ENCODE results near the gene SPNS2.

The SPNS2 gene

DNA sequence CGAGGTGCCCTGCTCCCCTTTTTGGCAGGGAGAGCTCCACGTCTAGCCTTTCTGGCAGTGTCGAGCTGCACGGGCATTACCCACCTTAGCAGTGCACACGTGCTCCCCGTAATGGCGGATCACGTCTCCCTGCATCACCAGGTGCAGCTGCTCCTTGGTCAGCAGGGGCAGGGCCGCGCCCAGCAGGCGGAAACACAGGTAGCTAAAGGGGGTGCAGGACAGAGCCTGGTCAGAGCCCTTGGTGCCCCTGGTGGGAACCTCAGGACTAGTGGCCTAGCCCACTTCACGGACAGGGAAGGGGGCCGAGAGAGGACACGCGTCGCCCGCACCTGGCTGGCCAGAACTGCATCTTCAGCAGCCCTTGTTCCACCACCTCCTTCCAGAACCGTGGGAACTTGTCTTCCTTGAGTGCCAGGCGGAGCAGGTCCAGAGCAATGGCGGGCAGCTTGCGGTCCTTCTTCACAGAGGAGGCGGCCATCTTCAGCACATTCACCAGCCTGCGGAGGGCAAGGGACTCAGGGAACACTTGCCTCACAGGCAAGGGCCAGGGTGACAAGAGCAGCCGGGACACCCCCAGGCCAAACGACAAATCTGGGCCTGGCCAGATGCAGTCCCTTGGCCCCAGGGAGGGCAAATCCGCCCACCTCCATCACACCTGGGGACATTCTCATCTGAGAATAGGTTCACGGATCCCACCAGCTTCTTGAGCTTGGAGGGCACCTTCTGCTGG is 53.3 kb downstream of the SPNS2 start:
- Histone ChIP-seq H3K27ac (ENCODE audit: low read depth, low read length) (no peak overlapping the region), H3K9me3 (ENCODE audit: low read length) (no peaks in the 10 kb centered on the region), H3K4me3 (ENCODE audit: low read depth in 1 of 2, low read length in 2 of 2) (no peak overlapping the region), H3K4me1 (ENCODE audit: insufficient read depth, low read length) (peaks cover 22% of the 10 kb centered on the region), H3K9ac (ENCODE audit: low read length) (no peak overlapping the region), H3K36me3 (ENCODE audit: insufficient read depth, low read length) (peaks cover 47% of the 10 kb centered on the region), H3K27me3 (ENCODE audit: control insufficient read depth in 1 of 2, insufficient read depth in 2 of 2, low read length in 2 of 2) (no peaks in the 10 kb centered on the region)

DNA sequence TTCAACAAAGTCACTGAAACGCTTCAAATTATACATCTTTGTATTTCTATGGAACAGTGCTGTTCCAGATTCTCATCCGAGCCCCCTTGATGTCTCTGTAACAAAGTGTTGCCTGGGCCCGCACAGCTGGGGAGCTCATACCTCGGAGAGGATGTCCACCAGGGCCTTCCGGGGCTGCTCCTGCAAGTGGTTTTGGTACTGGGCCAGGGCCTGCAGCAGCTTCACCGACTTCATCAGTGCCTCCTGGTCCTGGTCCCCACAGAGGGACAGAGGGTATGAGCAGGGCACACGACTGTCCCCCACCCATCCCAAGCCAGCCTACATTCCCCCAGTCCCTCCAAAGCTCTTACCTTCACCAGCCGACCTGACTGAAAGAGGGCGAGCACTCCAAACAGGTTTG is 55.0 kb downstream of the SPNS2 start:
- Histone ChIP-seq H3K27me3 (ENCODE audit: control insufficient read depth in 1 of 2, insufficient read depth in 2 of 2, low read length in 2 of 2) (no peaks in the 10 kb centered on the region), H3K4me3 (ENCODE audit: low read depth in 1 of 2, low read length in 2 of 2) (no peak overlapping the region), H3K9ac (ENCODE audit: low read length) (no peak overlapping the region), H3K4me1 (ENCODE audit: insufficient read depth, low read length) (peaks cover 22% of the 10 kb centered on the region), H3K36me3 (ENCODE audit: insufficient read depth, low read length) (peaks cover 35% of the 10 kb centered on the region), H3K27ac (ENCODE audit: low read depth, low read length) (no peak overlapping the region), H3K9me3 (ENCODE audit: low read length) (no peaks in the 10 kb centered on the region)

DNA sequence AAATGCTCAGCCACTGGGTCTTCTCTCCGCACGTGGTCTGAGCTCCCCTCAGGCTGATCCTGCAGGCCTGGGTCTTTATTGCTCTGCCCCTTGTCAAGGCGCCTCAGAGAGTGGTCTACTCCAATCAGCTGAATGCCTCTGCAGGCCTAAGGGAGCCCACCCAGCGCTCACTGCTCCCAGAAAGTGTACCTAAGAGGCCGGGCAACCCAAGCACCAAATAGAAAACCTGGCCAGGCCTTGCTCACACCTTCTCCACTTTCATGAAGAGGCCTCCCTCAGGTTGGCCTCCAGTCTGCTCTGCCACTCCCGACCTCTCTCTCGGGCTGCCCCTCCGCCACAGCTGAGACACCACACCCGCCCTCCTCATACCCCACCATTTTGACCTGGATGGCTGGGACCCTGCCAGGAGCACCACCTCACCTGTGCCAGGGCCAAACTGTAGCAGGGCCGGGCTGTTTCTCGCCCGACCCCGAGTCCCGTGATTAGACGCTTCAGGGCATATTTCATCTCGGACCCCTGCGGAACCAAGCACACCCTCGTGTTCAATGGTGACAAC is 55.8 kb downstream of the SPNS2 start:
- Histone ChIP-seq H3K9me3 (ENCODE audit: low read length) (no peaks in the 10 kb centered on the region), H3K27me3 (ENCODE audit: control insufficient read depth in 1 of 2, insufficient read depth in 2 of 2, low read length in 2 of 2) (no peaks in the 10 kb centered on the region), H3K9ac (ENCODE audit: low read length) (peak overlapping the region; percentile 39), H3K27ac (ENCODE audit: low read depth, low read length) (peak overlapping the region; percentile 70), H3K36me3 (ENCODE audit: insufficient read depth, low read length) (peaks cover 28% of the 10 kb centered on the region), H3K4me3 (ENCODE audit: low read depth in 1 of 2, low read length in 2 of 2) (peak overlapping the region; percentile 90 to 92), H3K4me1 (ENCODE audit: insufficient read depth, low read length) (peaks cover 22% of the 10 kb centered on the region)

DNA sequence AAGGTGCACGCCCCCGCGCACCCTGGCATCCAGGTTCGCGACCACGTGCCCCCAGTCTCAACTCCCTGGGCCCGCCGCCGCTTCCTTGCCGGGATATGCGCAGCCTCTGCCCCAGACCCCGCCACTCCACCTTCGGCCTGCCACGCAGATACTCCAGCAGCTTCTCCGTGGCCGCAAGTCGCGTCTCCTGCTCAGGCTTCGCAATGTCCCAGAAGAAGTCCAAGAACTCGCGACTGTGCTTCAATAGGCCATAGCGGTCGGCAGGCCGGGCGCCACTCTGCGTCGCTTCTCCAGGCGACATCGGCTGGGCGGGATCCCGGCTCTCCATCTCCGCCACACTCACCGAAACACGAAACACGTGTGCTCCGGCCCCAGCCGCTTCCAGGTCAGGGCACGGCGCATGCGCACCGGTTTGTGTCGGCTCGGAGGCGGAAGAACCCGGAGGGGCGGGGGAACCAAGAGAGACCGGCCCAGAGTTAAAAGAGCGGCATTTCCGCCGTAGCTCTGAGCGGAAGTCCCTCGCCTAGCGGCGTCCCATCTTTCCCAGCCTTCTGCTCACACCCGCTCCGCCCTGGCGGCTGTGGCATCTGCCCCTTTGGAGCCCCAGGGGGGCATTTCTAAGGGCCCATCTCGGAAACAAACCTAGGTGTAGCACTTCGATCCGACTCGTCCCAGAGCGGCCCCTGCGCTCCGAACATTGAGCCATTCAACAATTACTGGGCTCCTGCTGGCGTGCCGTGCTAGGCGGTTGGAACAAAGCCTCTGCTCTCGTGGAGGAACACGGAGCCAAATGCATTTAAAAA is 56.5 kb downstream of the SPNS2 start, which contains the start of gene MYBBP1A:
MYBBP1A (minus strand) TSS at position 388 of the 803 bp plus-strand sequence; CDS start at position 328, 60 bp downstream.
- H3K4me3 ChIP-seq (ENCODE audit: low read depth in 1 of 2, low read length in 2 of 2) = peak within 1 kb of the TSS; percentile 90 to 92
- no peaks in the 10 kb centered on the region for H3K27me3 ChIP-seq (ENCODE audit: control insufficient read depth in 1 of 2, insufficient read depth in 2 of 2, low read length in 2 of 2)
- peak within 1 kb of the TSS; percentile 78 for H3K9ac ChIP-seq (ENCODE audit: low read length)
- peaks cover 22% of the 10 kb centered on the region for H3K4me1 ChIP-seq (ENCODE audit: insufficient read depth, low read length)
- peaks cover 21% of the 10 kb centered on the region for H3K36me3 ChIP-seq (ENCODE audit: insufficient read depth, low read length)
- H3K9me3 ChIP-seq (ENCODE audit: low read length) = no peaks in the 10 kb centered on the region
- H3K27ac ChIP-seq (ENCODE audit: low read depth, low read length) = peak within 1 kb of the TSS; percentile 70

DNA sequence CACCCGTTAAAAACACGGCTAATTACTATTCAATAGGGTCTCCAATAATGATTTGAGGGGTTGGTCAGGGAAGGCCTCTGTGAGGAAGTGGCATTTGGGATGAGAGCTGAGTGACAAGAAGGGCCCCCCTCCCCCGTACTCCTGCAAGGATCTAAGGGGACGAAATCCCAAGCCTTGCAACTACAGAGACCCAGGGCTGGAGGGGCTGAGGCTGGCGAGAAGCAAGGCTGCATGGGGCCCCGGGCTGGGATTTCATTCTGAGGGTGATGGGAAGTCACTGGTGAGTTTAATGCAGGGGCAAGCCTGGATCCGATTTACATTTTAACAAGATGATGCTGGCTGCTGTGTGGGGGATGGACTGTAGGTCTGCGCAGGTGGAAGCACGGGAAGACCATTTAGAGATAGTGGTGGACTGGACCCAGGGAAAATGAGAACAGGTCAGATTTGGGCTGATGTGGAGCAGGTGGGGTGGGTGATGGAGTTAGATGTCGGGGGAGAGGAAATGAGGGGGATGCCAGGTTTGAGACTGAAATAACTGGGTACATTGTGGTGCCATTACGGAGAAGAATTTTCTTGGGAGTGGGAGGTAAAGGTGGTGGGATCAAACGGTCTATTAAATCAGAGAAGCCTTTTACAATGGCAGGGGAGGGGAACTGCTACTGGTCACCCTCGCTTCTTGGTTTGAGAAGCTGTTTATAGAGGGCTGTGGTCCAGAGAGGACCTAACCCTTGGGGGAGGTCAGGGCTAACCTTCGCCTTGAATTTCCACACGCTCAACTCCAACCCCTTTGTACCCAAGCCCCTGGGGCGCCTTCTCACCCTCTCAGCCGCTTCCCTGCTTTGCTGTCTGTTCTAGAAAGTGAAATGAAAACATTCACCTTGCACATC is 57.4 kb downstream of the SPNS2 start:
- Histone ChIP-seq H3K27ac (ENCODE audit: low read depth, low read length) (peak overlapping the region; percentile 70), H3K9me3 (ENCODE audit: low read length) (no peaks in the 10 kb centered on the region), H3K9ac (ENCODE audit: low read length) (peak overlapping the region; percentile 78), H3K4me3 (ENCODE audit: low read depth in 1 of 2, low read length in 2 of 2) (peak overlapping the region; percentile 45 to 92), H3K4me1 (ENCODE audit: insufficient read depth, low read length) (peaks cover 22% of the 10 kb centered on the region), H3K36me3 (ENCODE audit: insufficient read depth, low read length) (peaks cover 20% of the 10 kb centered on the region), H3K27me3 (ENCODE audit: control insufficient read depth in 1 of 2, insufficient read depth in 2 of 2, low read length in 2 of 2) (no peaks in the 10 kb centered on the region)

DNA sequence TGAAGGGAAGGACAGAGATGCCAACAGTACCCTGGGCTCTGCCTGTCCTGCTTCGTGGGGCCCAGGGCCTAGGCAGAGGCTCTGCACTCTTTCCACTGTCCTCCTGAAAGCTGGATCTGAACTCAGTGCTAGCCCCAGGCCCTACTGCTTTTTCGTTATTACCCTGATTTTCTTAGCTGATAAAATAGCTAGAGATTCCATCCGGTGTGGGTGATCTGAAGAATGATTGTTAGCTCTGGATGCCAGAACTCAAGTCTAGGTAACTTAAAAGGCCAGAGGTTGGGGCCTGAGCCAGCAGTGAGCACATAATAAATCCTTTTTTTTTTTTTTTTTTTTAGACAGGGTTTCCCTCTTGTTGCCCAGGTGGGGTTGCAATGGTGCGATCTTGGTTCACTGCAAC is 58.3 kb downstream of the SPNS2 start:
- Histone ChIP-seq H3K4me1 (ENCODE audit: insufficient read depth, low read length) (peaks cover 22% of the 10 kb centered on the region), H3K4me3 (ENCODE audit: low read depth in 1 of 2, low read length in 2 of 2) (no peak overlapping the region), H3K27ac (ENCODE audit: low read depth, low read length) (no peak overlapping the region), H3K9ac (ENCODE audit: low read length) (no peak overlapping the region), H3K9me3 (ENCODE audit: low read length) (no peaks in the 10 kb centered on the region), H3K27me3 (ENCODE audit: control insufficient read depth in 1 of 2, insufficient read depth in 2 of 2, low read length in 2 of 2) (no peaks in the 10 kb centered on the region), H3K36me3 (ENCODE audit: insufficient read depth, low read length) (peaks cover 20% of the 10 kb centered on the region)

DNA sequence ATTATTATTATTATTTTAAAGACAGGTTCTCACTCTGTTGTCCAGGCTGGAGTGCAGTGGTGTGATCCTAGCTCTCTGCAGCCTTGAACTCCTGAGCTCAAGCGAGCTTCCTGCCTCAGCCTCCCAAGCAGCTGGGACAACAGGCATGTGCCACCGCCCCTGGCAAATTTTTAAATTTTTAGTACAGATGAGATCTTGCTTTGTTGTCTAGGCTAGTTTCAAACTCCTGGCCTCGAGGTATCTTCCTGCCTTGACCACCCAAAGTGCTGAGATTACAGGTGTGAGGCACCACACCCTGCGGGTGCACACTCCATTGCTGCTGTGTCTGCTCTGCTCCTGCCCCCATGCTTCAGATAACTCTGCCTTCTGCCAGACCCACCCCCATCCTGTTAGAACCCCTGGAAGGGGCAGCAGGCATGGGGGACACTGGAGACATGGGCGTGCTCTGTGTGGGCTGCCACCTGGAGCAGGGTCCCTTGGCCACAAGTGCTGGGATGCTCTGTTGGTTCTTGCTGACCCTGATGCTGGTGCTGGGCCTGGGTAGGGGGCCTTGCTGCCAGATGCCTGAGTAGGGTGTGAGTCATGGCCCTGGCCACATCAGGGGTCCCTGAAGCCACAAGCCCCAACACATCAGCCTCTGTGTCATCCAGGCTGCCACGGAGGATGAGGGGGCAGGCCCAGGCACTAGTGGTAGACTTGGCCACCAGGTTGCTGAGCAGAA is 59.1 kb downstream of the SPNS2 start:
- no peak overlapping the region for H3K9ac ChIP-seq (ENCODE audit: low read length)
- no peak overlapping the region for H3K4me3 ChIP-seq (ENCODE audit: low read depth in 1 of 2, low read length in 2 of 2)
- no peak overlapping the region for H3K27ac ChIP-seq (ENCODE audit: low read depth, low read length)
- H3K9me3 ChIP-seq (ENCODE audit: low read length) = no peaks in the 10 kb centered on the region
- H3K27me3 ChIP-seq (ENCODE audit: control insufficient read depth in 1 of 2, insufficient read depth in 2 of 2, low read length in 2 of 2) = no peaks in the 10 kb centered on the region
- H3K4me1 ChIP-seq (ENCODE audit: insufficient read depth, low read length) = peaks cover 22% of the 10 kb centered on the region
- H3K36me3 ChIP-seq (ENCODE audit: insufficient read depth, low read length) = peaks cover 12% of the 10 kb centered on the region

DNA sequence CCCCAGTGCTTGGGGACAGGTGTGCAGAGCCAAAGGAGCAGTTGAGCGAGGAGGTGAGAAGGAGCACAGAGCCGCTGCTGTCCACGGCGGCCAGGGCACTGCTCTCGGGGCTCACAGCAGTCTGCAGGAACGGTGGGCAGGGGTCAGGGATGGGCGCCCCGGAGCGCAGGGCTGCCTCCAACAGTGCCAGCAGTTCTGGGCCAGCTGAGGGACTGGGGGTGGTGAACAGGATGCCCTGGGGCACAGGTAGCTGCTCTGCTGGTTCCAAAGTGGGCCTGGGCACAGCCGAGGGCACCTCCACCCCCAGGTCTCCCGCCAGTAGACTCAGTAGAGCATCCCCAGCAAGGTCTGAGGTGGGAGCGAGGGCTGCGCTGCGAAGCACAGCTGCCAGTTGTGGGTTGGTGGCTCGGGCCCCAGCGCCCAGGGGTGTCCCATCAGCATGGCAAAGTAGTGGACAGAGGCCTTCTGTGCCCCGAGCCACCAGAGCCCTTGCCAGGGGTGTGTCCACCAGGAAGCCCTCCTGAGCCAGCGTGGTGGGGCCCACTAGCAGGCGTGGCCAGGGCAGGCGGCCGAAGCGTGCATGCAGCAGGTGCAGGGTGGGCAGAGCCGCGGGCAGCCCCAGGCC is 59.8 kb downstream of the SPNS2 start:
- Histone ChIP-seq H3K27ac (ENCODE audit: low read depth, low read length) (no peak overlapping the region), H3K9me3 (ENCODE audit: low read length) (no peaks in the 10 kb centered on the region), H3K36me3 (ENCODE audit: insufficient read depth, low read length) (peaks cover 5% of the 10 kb centered on the region), H3K27me3 (ENCODE audit: control insufficient read depth in 1 of 2, insufficient read depth in 2 of 2, low read length in 2 of 2) (no peaks in the 10 kb centered on the region), H3K4me1 (ENCODE audit: insufficient read depth, low read length) (peaks cover 22% of the 10 kb centered on the region), H3K9ac (ENCODE audit: low read length) (no peak overlapping the region), H3K4me3 (ENCODE audit: low read depth in 1 of 2, low read length in 2 of 2) (no peak overlapping the region)

DNA sequence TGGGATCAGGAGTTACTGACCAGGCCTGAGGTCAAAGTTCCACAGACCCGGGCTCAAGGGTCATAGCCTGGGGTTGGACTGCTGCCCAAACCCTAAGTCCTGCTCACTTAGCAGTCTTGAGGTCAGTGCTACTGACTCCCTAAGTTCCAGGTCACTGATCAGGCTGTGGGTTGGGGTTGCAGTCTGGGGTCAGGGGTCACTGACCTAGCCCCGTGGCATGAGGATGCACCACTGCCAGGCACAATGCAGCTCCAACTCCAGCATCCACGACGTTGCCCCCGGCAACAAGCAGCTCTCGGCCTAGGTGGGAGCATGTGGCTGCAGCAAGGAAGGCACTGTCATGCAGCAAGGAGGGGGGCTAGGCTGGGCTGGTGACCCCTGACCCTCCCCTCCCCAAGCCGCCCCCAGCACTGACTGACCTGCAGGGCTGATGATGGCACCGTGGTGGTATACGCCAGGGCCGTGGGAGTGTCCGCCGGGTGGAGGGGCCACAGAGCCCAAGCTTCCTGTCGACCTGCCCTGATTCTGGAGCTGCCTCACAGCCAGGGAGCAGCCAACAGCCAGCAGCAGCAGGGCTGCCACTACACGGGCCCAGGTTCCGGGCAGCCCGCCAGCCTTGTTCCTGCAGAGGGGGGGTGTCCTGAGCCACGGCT is 60.6 kb downstream of the SPNS2 start:
- no peaks in the 10 kb centered on the region for H3K27me3 ChIP-seq (ENCODE audit: control insufficient read depth in 1 of 2, insufficient read depth in 2 of 2, low read length in 2 of 2)
- no peaks in the 10 kb centered on the region for H3K36me3 ChIP-seq (ENCODE audit: insufficient read depth, low read length)
- H3K4me3 ChIP-seq (ENCODE audit: low read depth in 1 of 2, low read length in 2 of 2) = no peak overlapping the region
- peaks cover 14% of the 10 kb centered on the region for H3K4me1 ChIP-seq (ENCODE audit: insufficient read depth, low read length)
- H3K9me3 ChIP-seq (ENCODE audit: low read length) = no peaks in the 10 kb centered on the region
- H3K27ac ChIP-seq (ENCODE audit: low read depth, low read length) = no peak overlapping the region
- no peak overlapping the region for H3K9ac ChIP-seq (ENCODE audit: low read length)

DNA sequence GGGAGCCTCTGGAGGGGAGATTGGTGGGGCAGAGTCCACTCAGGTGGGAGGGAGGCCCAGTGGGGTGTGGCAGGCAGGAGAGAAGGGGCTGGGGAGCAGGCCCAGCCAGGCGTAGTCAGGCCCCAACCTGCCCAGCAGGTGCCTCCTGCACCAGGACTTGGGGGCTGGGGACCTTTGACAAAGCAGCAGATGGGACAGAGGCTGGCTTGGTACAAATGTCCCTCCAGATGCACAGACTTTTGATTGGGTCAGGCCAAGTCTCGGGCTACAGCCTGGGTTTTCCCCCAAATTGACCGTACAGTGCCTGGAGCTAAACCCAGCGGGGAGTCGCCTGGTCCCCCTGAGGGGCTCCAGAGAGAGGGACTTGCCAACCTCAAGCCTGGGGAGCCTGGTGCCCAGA is 61.3 kb downstream of the SPNS2 start:
- no peaks in the 10 kb centered on the region for H3K27me3 ChIP-seq (ENCODE audit: control insufficient read depth in 1 of 2, insufficient read depth in 2 of 2, low read length in 2 of 2)
- H3K4me3 ChIP-seq (ENCODE audit: low read depth in 1 of 2, low read length in 2 of 2) = no peak overlapping the region
- H3K27ac ChIP-seq (ENCODE audit: low read depth, low read length) = no peak overlapping the region
- H3K36me3 ChIP-seq (ENCODE audit: insufficient read depth, low read length) = no peaks in the 10 kb centered on the region
- no peak overlapping the region for H3K9ac ChIP-seq (ENCODE audit: low read length)
- H3K4me1 ChIP-seq (ENCODE audit: insufficient read depth, low read length) = peaks cover 8% of the 10 kb centered on the region
- H3K9me3 ChIP-seq (ENCODE audit: low read length) = no peaks in the 10 kb centered on the region
